H1 (cell line): Measurements from ENCODE around the gene CACNA2D1.

ENCODE experiments used
- BCL11A ChIP-seq, 2 experiments: IDR thresholded peaks; one replicate each; pipeline ENCODE4 v1.6.1; 2011; ENCODE audit warnings: low read depth in 2 of 2, low read length in 2 of 2, mild to moderate bottlenecking in 2 of 2
- EZH2 ChIP-seq: fragments of 200-600 bp; sonication (generic); IDR thresholded peaks from 2 replicates; pipeline ENCODE4 v1.7.1; 2012; ENCODE audit warnings: low read depth, mild to moderate bottlenecking, moderate library complexity, low read length, inconsistent platforms; ENCODE audit not compliant: severe bottlenecking
- POLR2A ChIP-seq, 2 experiments: IDR thresholded peaks; 1 replicate in 1 of 2; 2 replicates in 1 of 2; pipeline ENCODE4 v1.6.1; 2011; ENCODE audit warnings: low read depth in 2 of 2, low read length in 2 of 2, mild to moderate bottlenecking in 2 of 2; ENCODE audit errors: control extremely low read depth in 1 of 2
- SP1 ChIP-seq: IDR thresholded peaks from 2 replicates; pipeline ENCODE4 v1.6.1; 2011; ENCODE audit warnings: low read depth, low read length
- SP4 ChIP-seq: IDR thresholded peaks from 2 replicates; pipeline ENCODE4 v1.6.1; 2012; ENCODE audit warnings: low read length, inconsistent platforms
- TAF1 ChIP-seq: IDR thresholded peaks from 2 replicates; pipeline ENCODE4 v1.6.1; 2011; ENCODE audit warnings: mild to moderate bottlenecking, low read depth, low read length
- TF ChIP-seq, protein P1 (sequence below), 3 experiments: IDR thresholded peaks; 1 replicate in 2 of 3; 2 replicates in 1 of 3; pipeline versions ENCODE4 v1.5.1 to v1.6.1; 2011; ENCODE audit warnings: low read length in 3 of 3, mild to moderate bottlenecking in 3 of 3, inconsistent platforms in 2 of 3, low read depth in 1 of 3, moderate library complexity in 1 of 3; ENCODE audit not compliant: insufficient read depth in 1 of 3; ENCODE audit errors: control extremely low read depth in 1 of 3

DNA sequence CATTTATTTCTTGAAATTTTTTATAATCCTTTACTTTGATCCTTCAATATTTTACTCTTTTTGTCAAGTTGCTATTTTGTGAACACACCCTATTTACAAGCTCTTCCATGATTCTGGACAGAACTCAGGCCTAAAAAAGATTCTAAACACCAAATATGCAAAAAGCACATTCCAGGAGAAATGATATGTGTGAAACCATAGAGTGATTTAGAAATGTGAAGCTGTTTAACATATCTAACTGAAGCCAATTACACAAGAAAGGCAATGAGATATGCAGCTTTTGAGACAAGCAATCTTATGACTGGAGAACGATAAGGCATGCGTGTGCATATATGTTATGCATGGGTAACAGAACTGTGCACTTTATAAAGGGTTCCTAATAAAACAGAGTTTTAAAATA lies 243.0 kb downstream of the CACNA2D1 start:
- TF ChIP-seq POLR2A (IDR thresholded peaks at IDR 0.05; ENCODE audit: control extremely low read depth in 1 of 2, low read depth in 2 of 2, low read length in 2 of 2) = no peak
- TF ChIP-seq, protein P1, sequence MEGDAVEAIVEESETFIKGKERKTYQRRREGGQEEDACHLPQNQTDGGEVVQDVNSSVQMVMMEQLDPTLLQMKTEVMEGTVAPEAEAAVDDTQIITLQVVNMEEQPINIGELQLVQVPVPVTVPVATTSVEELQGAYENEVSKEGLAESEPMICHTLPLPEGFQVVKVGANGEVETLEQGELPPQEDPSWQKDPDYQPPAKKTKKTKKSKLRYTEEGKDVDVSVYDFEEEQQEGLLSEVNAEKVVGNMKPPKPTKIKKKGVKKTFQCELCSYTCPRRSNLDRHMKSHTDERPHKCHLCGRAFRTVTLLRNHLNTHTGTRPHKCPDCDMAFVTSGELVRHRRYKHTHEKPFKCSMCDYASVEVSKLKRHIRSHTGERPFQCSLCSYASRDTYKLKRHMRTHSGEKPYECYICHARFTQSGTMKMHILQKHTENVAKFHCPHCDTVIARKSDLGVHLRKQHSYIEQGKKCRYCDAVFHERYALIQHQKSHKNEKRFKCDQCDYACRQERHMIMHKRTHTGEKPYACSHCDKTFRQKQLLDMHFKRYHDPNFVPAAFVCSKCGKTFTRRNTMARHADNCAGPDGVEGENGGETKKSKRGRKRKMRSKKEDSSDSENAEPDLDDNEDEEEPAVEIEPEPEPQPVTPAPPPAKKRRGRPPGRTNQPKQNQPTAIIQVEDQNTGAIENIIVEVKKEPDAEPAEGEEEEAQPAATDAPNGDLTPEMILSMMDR (IDR thresholded peaks at IDR 0.05; ENCODE audit: control extremely low read depth in 1 of 3, insufficient read depth in 1 of 3, low read depth in 1 of 3, low read length in 3 of 3) = no peak
- TF ChIP-seq SP1 = no peak
- TF ChIP-seq BCL11A (IDR thresholded peaks at IDR 0.05; ENCODE audit: low read depth in 2 of 2, low read length in 2 of 2) = no peak
- TF ChIP-seq EZH2 = no peak
- no peak for TF ChIP-seq TAF1
- no peak for TF ChIP-seq SP4
